RWPE2 (cell line): ENCODE data around the gene APOL1.
"Not testable (repeated sequence)": the region's sequence is repeated elsewhere in the genome, so short reads cannot be mapped to it uniquely, and the experiment has no call there.

ENCODE experiments used
- ATAC-seq: fragments of 200-7000 bp; cut with Tn5 transposase; 3 replicates; pipeline ENCODE4 v1.9.1; 2021; ENCODE audit warnings: low read depth
- DNase-seq: peaks from one replicate; pipeline ENCODE4 v3.0.0-alpha.2; 2020; ENCODE audit warnings: low spot score
- H3K27ac ChIP-seq: fragments of 450-650 bp; 2 replicates; pipeline ENCODE4 v1.5.1; 2017; ENCODE audit warnings: mild to moderate bottlenecking; ENCODE audit not compliant: poor library complexity, severe bottlenecking
- H3K27me3 ChIP-seq: fragments of 250-450 bp; sonication (Bioruptor Pico); 2 replicates; pipeline ENCODE4 v1.5.1; 2021; ENCODE audit warnings: mild to moderate bottlenecking, moderate library complexity; ENCODE audit not compliant: insufficient read depth, poor library complexity, severe bottlenecking
- H3K36me3 ChIP-seq: fragments of 250-450 bp; sonication (Bioruptor Pico); 2 replicates; pipeline ENCODE4 v1.5.1; 2020; ENCODE audit warnings: low read depth, mild to moderate bottlenecking, moderate library complexity
- H3K4me1 ChIP-seq: fragments of 250-450 bp; sonication (Bioruptor Pico); 2 replicates; pipeline ENCODE4 v1.5.1; 2021; ENCODE audit warnings: mild to moderate bottlenecking, moderate library complexity; ENCODE audit not compliant: insufficient read depth, poor library complexity, severe bottlenecking
- H3K4me3 ChIP-seq: fragments of 250-450 bp; sonication (Bioruptor Pico); 2 replicates; pipeline ENCODE4 v1.5.1; 2021; ENCODE audit warnings: mild to moderate bottlenecking, moderate library complexity; ENCODE audit not compliant: severe bottlenecking
- H3K9me3 ChIP-seq: fragments of 250-450 bp; sonication (Bioruptor Pico); 2 replicates; pipeline ENCODE4 v1.5.1; 2021; ENCODE audit warnings: mild to moderate bottlenecking, moderate library complexity; ENCODE audit not compliant: severe bottlenecking
- TF ChIP-seq, protein P1 (sequence below): fragments of 450-650 bp; IDR thresholded peaks from one replicate; pipeline ENCODE4 v1.5.1; 2017; ENCODE audit warnings: mild to moderate bottlenecking, moderate library complexity; ENCODE audit not compliant: poor library complexity, severe bottlenecking

APOL1 gene

DNA sequence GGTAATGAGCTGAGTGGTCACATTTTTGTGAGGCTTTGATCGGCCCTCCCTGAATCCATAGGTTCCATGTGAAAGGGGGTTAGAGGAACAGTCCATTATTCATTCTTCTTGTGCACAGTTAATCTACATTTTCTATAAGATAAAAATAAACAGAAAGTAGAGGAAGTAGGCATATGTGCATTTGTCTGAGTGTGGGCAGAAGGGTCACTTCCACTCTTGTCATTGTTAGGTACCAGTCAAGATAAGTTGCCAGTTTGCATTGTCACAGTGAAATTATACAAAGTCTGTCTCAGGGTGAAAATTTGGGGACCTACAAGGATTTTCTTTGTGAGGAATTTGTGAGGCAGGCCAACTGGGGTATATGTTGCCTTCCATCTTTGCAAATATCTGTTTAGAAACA lies 46.7 kb upstream of the APOL1 start:
- ATAC-seq (no peak), DNase-seq (no peak)
- Histone ChIP-seq H3K9me3 (no peaks in the 10 kb centered on the region), H3K4me3 (no peak overlapping the region), H3K36me3 (no peaks in the 10 kb centered on the region), H3K4me1 (peaks cover 9% of the 10 kb centered on the region), H3K27ac (no peak overlapping the region), H3K27me3 (no peaks in the 10 kb centered on the region)
- TF ChIP-seq, protein P1, sequence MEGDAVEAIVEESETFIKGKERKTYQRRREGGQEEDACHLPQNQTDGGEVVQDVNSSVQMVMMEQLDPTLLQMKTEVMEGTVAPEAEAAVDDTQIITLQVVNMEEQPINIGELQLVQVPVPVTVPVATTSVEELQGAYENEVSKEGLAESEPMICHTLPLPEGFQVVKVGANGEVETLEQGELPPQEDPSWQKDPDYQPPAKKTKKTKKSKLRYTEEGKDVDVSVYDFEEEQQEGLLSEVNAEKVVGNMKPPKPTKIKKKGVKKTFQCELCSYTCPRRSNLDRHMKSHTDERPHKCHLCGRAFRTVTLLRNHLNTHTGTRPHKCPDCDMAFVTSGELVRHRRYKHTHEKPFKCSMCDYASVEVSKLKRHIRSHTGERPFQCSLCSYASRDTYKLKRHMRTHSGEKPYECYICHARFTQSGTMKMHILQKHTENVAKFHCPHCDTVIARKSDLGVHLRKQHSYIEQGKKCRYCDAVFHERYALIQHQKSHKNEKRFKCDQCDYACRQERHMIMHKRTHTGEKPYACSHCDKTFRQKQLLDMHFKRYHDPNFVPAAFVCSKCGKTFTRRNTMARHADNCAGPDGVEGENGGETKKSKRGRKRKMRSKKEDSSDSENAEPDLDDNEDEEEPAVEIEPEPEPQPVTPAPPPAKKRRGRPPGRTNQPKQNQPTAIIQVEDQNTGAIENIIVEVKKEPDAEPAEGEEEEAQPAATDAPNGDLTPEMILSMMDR, result no peak

DNA sequence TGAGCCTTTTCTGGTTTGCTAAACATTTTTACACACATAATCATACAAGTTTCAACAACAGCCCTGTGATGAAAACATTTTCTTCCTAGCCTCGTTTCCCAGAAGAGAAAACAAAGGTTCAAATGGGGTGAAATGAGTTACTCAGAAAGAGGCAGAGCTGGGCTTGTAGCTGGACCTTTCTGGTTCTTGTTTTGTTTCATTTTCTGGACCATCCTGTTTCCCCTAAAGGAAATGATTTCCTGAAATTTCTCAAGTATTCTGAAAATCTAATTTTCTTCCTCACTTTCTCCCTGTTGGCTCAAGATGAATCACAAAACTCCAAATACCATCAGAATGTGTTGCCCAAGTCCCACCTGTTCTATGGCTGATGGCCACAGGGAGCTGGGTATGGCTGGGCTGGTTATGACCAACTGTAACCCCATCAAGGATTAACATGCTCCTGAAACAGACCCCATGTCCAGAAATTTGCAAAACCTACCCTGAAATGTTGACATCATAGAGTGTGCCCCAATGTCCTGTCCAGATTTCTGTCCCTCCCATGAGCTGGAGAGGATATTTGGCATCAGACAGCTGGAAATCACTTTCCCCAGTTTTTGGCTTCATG lies 44.7 kb upstream of the APOL1 start:
- ATAC-seq (peak; percentile 44; the same call in 2 of the 3 replicates), DNase-seq (no peak)
- TF ChIP-seq, protein P1, result no peak
- Histone ChIP-seq H3K9me3 (no peaks in the 10 kb centered on the region), H3K36me3 (no peaks in the 10 kb centered on the region), H3K27ac (no peak overlapping the region), H3K4me1 (peaks cover 4% of the 10 kb centered on the region), H3K4me3 (no peak overlapping the region), H3K27me3 (no peaks in the 10 kb centered on the region)

DNA sequence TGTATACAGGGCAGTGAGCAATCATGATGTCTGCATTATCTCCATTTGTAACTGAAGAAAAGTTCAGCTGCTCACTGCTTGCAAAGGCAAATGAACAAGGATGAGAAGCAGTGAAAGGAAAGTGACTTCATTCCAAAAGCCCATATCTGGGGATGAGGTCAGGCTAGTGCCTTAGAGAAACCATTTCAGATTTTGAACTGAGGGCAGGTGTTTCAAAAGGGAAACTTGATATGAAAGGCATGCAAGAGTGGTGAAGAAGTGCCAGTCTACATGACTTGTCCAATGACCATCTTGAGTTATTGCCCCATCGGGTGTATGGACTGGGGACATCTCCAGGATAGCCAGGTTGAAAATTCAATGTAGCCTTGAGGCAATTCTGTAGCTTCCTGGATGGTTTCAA lies 44.0 kb upstream of the APOL1 start:
- no peaks in the 10 kb centered on the region for H3K36me3 ChIP-seq
- H3K27ac ChIP-seq, result no peak overlapping the region
- H3K4me3 ChIP-seq, result no peak overlapping the region
- TF ChIP-seq, protein P1, result no peak
- H3K9me3 ChIP-seq, result no peaks in the 10 kb centered on the region
- ATAC-seq, result no peak
- no peaks in the 10 kb centered on the region for H3K27me3 ChIP-seq
- no peaks in the 10 kb centered on the region for H3K4me1 ChIP-seq
- no peak for DNase-seq

DNA sequence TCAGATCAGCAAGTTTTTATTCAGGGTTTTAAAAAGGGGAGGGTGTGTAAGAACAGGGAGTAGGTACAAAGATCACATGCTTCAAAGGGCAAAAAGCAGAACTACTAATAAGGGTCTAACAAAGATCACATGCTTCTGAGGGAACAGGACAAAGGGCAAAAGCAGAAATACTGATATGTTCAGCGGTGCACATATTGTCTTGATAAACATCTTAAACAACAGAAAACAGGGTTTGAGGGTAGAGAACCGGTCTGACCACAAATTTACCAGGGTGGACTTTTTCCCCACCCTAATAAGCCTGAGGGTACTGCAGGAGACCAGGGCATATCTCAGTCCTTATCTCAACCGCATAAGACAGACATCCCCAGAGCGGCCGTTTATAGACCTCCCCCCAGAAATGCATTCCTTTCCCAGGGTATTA lies 43.4 kb upstream of the APOL1 start:
- not testable (repeated sequence) for H3K4me3 ChIP-seq, H3K4me1 ChIP-seq, ATAC-seq, H3K9me3 ChIP-seq, H3K36me3 ChIP-seq, DNase-seq, H3K27ac ChIP-seq, H3K27me3 ChIP-seq

GRCh38 chr22:36210224-36210623 lies 42.7 kb upstream of the APOL1 start:
- H3K4me3 ChIP-seq, result no peak overlapping the region
- no peaks in the 10 kb centered on the region for H3K4me1 ChIP-seq
- H3K27me3 ChIP-seq, result no peaks in the 10 kb centered on the region
- no peak for ATAC-seq
- DNase-seq, result no peak
- TF ChIP-seq, protein P1, result no peak
- no peak overlapping the region for H3K27ac ChIP-seq
- no peaks in the 10 kb centered on the region for H3K36me3 ChIP-seq
- H3K9me3 ChIP-seq, result no peaks in the 10 kb centered on the region
